Measurements from ENCODE around the gene MRPL34. TPM values are rescaled to one million over a fixed set of nuclear protein-coding genes. Genes with fewer than 3 reads are reported as not detected.

The MRPL34 gene
- total and polyA plus RNA-seq, 9 of the 15 experiments (the other 6 are each of a cell fraction or from before 2014, with no cell fraction given): 11.5 to 256 (median 72.5) TPM

- TF ChIP-seq ZBTB9 (CRISPR knock-in tag; IDR thresholded peaks at IDR 0.05) (no peak), GABPB2 (CRISPR knock-in tag; conservative IDR thresholded peaks at IDR 0.05) (no peak), PHF21A (IDR thresholded peaks at IDR 0.05; ENCODE audit: borderline replicate concordance, low read depth) (no peak), SPI1 (IDR thresholded peaks at IDR 0.05; ENCODE audit: borderline replicate concordance, low read depth, low read length) (0 out of 2 replicates have a peak, but pooled peaks have one; percentile 20), SFPQ (IDR thresholded peaks at IDR 0.05; ENCODE audit: low read depth, low read length) (no peak), MED1 (CRISPR knock-in tag; IDR thresholded peaks at IDR 0.05; ENCODE audit: borderline replicate concordance) (no peak), ZNF780A (CRISPR knock-in tag; IDR thresholded peaks at IDR 0.05) (no peak), ELK1 (CRISPR knock-in tag; IDR thresholded peaks at IDR 0.05) (no peak), ZSCAN29 (IDR thresholded peaks at IDR 0.05) (no peak), SP2 (IDR thresholded peaks at IDR 0.05; ENCODE audit: extremely low read depth, low read depth, low read length, poor library complexity, severe bottlenecking) (no peak), ZNF639 (CRISPR knock-in tag; conservative IDR thresholded peaks at IDR 0.05 in 1 of 2, IDR thresholded peaks at IDR 0.05 in 1 of 2) (no peak), HDAC3 (IDR thresholded peaks at IDR 0.05; ENCODE audit: borderline replicate concordance, partially characterized antibody) (no peak), ZNF263 (CRISPR knock-in tag; IDR thresholded peaks at IDR 0.05; ENCODE audit: borderline replicate concordance) (peak; percentile 71), THAP12 (CRISPR knock-in tag; IDR thresholded peaks at IDR 0.05) (peak; percentile 26; the same call in 1 of the 2 replicates), CBX5 (IDR thresholded peaks at IDR 0.05; ENCODE audit: borderline replicate concordance, low read depth) (no peak), FOXA3 (CRISPR knock-in tag; conservative IDR thresholded peaks at IDR 0.05 in 1 of 2, IDR thresholded peaks at IDR 0.05 in 1 of 2) (no peak), WHSC1 (IDR thresholded peaks at IDR 0.05; ENCODE audit: low read length) (no peak)
These were observed 13.2 kb upstream of the MRPL34 start (continued) for GRCh38 chr19:17292301-17293074.

Data from K562 (cell line).